ENCODE measurements around the gene DRAP1.

Gene DRAP1

GRCh38 chr11:65944767-65945166 is 25.5 kb downstream of the DRAP1 start:
- TF ChIP-seq EGR1 (IDR thresholded peaks at IDR 0.05) (no peak), REST (IDR thresholded peaks at IDR 0.05; ENCODE audit: low read depth) (no peak), FOXM1 (IDR thresholded peaks at IDR 0.05; ENCODE audit: borderline replicate concordance, low read depth) (no peak), NFIC (IDR thresholded peaks at IDR 0.05) (no peak), USF1 (IDR thresholded peaks at IDR 0.05) (no peak), TCF12 (IDR thresholded peaks at IDR 0.05; ENCODE audit: low read depth) (no peak), YY1 (IDR thresholded peaks at IDR 0.05; ENCODE audit: low read depth) (no peak), CEBPB (IDR thresholded peaks at IDR 0.05) (no peak), TAF1 (IDR thresholded peaks at IDR 0.05; ENCODE audit: low read depth) (no peak), CREB1 (IDR thresholded peaks at IDR 0.05; ENCODE audit: low read depth) (no peak), TEAD4 (IDR thresholded peaks at IDR 0.05) (no peak)

GRCh38 chr11:65945430-65945911 is 26.2 kb downstream of the DRAP1 start, which contains the start of gene TSGA10IP:
Gene TSGA10IP (plus strand): TSS chr11:65945480. CDS start chr11:65945676, 196 bp downstream.
- TF ChIP-seq CEBPB (IDR thresholded peaks at IDR 0.05) (no peak), TAF1 (IDR thresholded peaks at IDR 0.05; ENCODE audit: low read depth) (no peak), FOXM1 (IDR thresholded peaks at IDR 0.05; ENCODE audit: borderline replicate concordance, low read depth) (no peak), USF1 (IDR thresholded peaks at IDR 0.05) (no peak)

GRCh38 chr11:65945941-65946558 is 26.8 kb downstream of the DRAP1 start:
- TF ChIP-seq TCF12 (IDR thresholded peaks at IDR 0.05; ENCODE audit: low read depth) = no peak
- no peak for TF ChIP-seq ZBTB7A (IDR thresholded peaks at IDR 0.05; ENCODE audit: low read depth)
- no peak for TF ChIP-seq REST (IDR thresholded peaks at IDR 0.05; ENCODE audit: low read depth)
- no peak for TF ChIP-seq RAD21 (IDR thresholded peaks at IDR 0.05; ENCODE audit: low read depth)
- no peak for TF ChIP-seq MAX (IDR thresholded peaks at IDR 0.05)
- no peak for TF ChIP-seq CEBPB (IDR thresholded peaks at IDR 0.05)
- TF ChIP-seq NFIC (IDR thresholded peaks at IDR 0.05) = no peak
- TF ChIP-seq CREB1 (IDR thresholded peaks at IDR 0.05; ENCODE audit: low read depth) = no peak
- TF ChIP-seq FOXM1 (IDR thresholded peaks at IDR 0.05; ENCODE audit: borderline replicate concordance, low read depth) = no peak
- TF ChIP-seq EGR1 (IDR thresholded peaks at IDR 0.05) = no peak

- TF ChIP-seq TCF12 (IDR thresholded peaks at IDR 0.05; ENCODE audit: low read depth) = no peak
- no peak for TF ChIP-seq EP300 (IDR thresholded peaks at IDR 0.05; ENCODE audit: borderline replicate concordance)
- no peak for TF ChIP-seq RAD21 (IDR thresholded peaks at IDR 0.05; ENCODE audit: low read depth)
- no peak for TF ChIP-seq FOXM1 (IDR thresholded peaks at IDR 0.05; ENCODE audit: borderline replicate concordance, low read depth)
- no peak for TF ChIP-seq TAF1 (IDR thresholded peaks at IDR 0.05; ENCODE audit: low read depth)
- no peak for TF ChIP-seq CREB1 (IDR thresholded peaks at IDR 0.05; ENCODE audit: low read depth)
- no peak for TF ChIP-seq YY1 (IDR thresholded peaks at IDR 0.05; ENCODE audit: low read depth)
- no peak for TF ChIP-seq MAX (IDR thresholded peaks at IDR 0.05)
- TF ChIP-seq TEAD4 (IDR thresholded peaks at IDR 0.05) = no peak
- TF ChIP-seq ZBTB7A (IDR thresholded peaks at IDR 0.05; ENCODE audit: low read depth) = no peak
- no peak for TF ChIP-seq CEBPB (IDR thresholded peaks at IDR 0.05)
- no peak for TF ChIP-seq EGR1 (IDR thresholded peaks at IDR 0.05)
- no peak for TF ChIP-seq NFIC (IDR thresholded peaks at IDR 0.05)
- no peak for TF ChIP-seq REST (IDR thresholded peaks at IDR 0.05; ENCODE audit: low read depth)
- no peak for TF ChIP-seq USF1 (IDR thresholded peaks at IDR 0.05)
These were observed 27.4 kb downstream of the DRAP1 start for GRCh38 chr11:65946655-65947054.
